Stimulated activated CD4-positive, alpha-beta T cell treated with anti-CD3 and anti-CD28 coated beads, Interleukin-4, amount 100 ng/mL, for 4 hours (primary cell): ENCODE results near the gene C19orf44.
"Not testable (repeated sequence)": the region's sequence is repeated elsewhere in the genome, so short reads cannot be mapped to it uniquely, and the experiment has no call there.

ENCODE experiments used
- DNase-seq, 2 experiments: peaks; one replicate each; pipeline ENCODE4 v3.0.0-alpha.2; 2020

Gene C19orf44

DNA sequence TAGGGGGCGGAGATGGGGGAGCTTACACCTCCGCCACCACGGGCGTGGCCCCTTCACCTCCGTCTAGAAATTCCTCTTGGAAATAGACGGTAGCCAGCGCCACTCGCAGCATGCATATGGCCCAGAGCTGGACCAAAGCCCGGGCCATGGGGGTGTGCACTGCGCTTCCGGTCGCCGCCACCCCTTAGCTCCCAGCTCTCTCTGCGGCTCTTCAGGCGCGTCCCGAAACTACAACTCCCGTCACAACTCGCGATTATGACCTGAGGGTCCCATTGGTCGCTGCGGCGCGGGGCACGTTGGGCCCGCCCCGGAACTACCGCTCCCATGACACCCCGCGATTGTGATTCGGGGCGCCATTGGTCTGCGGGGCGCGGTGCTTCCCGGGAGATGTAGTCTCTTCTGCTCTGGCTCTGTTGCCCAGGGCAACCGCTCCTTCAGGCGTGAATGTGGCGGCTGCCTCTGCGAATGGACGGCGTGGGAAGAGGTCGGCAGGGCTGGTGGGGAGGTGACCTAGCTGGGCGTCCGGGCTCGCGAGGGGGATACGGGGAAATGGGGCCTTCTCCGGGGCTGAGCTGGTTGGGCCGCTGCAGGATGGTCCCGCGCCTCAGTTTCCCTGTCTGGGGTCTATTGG lies at the start of gene C19orf44, which contains the start of gene CALR3:
C19orf44 (plus strand) TSS at position 413 of the 631 bp plus-strand sequence. CDS start 4,399 bp downstream, outside the sequence.
CALR3 (minus strand) TSS at position 186 of the 631 bp plus-strand sequence; CDS start at position 148, 38 bp downstream.
- peak; percentile 95 to 97 for DNase-seq

DNA sequence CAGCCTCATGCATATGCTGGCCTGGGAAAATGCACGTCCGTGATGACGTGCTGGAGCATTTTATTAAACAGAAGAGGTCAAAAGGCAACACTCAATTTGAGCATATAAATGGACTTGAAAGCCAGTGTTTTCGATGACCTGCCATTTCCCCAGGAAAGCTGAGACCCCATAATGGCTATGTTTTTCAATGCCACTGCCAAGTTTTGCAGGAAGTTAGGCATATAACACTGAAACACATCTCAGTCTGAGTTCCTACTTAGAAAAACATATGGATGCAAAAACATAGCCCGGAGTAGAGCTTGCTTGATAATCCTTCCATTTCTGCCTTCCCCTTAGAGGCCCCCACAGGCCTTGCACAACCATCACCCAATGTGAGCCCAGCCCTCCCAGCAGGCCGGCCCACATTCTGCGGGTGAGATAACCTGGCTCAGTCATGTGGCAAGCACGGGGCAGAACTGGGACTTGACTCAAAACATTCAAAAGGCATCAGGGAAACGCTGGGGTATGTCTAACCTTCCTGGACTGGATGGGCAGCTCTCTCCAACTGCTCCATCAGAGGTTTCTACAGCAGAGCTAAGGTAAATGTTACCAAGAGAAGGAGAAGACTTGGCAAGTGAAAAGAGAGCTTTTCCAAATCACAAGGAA lies 49.3 kb upstream of the C19orf44 start:
- no peak for DNase-seq

DNA sequence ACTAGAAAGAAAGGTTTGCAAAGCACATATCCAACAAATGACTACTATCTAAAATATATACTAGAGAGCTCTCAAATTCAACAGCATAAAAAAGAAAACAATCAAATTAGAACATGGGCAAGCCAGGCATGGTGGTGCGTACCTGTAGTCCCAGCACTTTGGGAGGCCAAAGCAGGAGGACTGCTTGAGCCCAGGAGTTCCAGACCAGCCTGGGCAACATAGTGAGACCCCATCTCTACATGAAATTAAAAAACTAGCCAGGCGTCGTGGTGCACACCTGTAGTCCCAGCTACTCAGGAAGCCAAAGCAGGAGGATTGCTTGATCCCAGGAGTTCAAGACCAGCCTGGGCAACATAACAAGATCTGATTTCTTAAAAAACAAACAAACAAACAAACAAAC lies 47.3 kb upstream of the C19orf44 start:
- DNase-seq, result not testable (repeated sequence)

DNA sequence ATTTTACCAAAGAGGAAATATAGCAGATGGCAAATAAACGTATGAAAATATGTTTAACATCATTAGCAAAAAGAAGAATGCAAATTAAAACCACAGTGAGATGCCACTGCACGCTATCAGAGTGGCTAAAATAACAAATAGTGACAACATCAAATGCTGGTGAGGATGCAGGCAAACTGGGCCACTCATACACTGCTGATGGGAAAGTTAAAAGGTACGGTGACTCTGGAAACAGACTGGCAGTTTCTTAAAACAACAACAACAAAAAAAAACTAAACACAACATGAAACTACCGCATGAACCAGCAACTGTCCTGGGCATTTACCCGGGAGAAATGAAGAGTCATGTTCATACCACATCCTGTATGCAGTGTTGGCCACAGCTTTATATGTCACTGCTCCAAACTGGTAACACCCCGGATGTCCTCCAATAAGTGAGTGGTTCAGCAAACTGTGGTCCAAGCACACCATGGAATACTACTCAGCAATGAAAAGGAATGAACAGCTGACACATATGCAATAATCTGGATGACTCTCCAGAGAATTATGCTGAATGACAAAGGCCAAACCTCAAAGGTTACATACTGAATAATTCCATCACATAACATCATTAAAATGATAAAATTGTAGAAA lies 46.7 kb upstream of the C19orf44 start:
- DNase-seq, result no peak

DNA sequence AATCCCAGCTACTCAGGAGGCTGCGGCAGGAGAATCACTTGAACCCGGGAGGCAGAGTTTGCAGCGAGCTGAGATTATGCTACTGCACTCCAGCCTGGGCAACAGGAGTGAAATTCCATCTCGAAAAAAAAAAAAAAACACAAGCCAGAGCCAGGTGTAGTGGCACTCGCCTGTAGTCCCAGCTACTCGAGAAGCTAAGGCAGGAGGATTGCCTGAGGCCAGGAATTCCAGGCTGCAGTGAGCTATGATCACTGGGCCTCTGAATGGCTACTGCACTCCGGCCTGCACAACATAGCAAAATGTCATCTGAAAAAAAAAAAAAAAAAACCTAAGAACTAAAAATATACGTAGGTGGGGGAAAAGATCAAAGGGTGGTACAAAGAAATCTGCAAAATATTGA lies 43.9 kb upstream of the C19orf44 start:
- no peak for DNase-seq

DNA sequence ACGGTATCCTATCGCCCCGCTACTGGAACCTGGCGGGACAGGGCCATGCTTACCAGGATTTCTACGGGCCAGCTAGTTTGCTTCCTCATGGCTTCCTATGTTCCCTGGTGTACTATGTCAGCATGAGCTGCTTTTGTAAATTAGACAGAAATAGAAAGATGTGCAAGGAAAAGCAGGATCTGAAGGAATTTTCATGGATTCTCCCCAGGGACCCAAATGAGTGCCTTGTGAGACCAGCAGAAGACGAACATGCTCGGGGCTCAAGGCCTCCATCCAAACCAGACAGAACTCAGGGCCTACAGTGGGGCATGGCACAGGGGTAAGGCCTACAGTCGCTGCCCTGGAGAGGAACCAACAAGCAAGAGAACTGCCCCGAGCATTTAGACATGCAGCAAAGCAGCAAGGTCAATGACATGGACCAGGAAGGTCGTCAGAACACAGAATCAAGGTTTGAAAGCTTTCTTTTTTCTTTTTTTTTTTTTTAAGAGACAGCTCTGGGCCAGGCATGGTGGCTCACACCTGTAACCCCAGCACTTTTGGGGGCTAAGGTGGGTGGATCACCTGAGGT lies 41.8 kb upstream of the C19orf44 start:
- no peak for DNase-seq

DNA sequence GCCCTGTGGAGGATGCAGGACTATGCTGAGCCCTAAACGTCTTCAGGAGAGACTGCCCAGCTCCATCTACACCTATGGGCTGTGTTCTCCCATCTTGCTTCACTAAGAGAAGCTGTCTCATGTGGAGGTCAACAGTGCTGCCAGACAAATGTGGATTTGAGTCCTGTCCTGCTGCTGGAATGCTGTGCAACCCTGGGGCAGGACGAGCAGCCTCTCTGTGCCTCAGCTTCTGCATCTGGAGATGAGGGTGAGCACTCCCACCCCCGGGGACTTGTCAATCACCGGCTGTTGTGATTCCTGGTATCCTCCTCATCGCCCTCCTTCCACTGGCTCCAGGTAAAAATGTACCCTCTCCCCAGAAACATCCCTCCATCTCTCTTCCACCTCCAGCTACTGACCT lies 40.7 kb upstream of the C19orf44 start:
- DNase-seq, result no peak

DNA sequence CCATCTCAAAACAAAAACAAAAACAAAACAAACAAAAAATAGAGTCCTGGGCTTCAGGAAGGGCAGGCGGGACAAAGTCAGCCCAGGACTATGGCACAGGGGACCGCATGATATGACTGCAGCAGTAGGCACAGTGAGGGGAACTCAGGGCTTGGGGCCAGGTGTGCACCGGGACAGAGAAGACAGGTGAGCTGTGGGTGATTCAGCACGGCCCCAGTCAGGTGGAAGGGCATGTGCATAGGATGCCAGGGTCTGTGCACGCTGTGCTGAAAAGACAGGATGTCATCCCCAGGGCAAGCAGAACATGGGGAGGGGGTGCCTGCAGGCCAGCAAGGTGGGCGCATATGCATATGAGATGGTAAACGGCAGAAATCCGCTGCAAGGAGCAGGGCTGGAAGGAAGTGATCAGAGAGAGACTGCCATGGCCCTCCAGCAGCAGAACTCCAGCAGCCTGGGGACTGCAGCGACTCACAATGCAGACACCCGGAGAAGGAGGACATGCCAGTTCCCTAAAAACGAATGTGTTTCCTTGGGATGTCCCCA lies 39.5 kb upstream of the C19orf44 start:
- DNase-seq, result no peak

DNA sequence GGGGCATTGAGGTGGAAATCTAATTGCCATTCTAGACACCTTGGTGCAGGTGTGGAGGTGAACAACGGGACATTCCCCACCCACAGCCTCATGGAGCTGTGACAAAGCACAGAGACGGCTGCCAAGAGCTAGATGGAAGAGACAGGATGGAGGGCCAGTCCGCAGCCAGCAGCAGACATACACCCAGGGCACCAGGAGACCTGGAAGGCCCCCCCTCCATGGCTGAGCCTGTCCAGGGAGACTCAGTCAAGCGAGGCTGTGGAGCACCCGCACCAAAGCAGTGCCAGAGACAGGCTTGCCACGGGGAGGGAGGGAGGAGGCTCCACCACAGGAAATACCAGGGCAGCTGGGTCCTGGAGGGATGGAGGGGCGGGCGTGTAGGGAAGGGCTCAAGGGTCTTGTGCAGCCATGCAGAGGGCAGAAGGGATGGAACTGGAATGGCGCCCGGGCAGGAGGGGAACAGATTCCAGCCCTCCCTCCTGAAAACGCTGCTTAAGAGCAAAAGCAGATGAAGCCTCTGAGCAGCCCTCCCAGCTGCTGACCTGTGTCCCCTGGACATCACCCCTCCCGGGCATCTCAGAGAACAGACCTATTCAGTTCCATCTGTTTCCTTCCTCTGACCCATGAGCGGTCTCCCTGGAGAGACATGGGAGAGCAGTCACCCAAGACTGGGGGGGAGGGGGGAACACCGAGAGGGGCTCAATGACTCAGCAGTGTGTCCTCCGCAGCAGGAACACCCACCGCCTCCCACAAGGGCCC lies 38.8 kb upstream of the C19orf44 start:
- peak in 1 of 2 experiments; percentile 36 for DNase-seq

DNA sequence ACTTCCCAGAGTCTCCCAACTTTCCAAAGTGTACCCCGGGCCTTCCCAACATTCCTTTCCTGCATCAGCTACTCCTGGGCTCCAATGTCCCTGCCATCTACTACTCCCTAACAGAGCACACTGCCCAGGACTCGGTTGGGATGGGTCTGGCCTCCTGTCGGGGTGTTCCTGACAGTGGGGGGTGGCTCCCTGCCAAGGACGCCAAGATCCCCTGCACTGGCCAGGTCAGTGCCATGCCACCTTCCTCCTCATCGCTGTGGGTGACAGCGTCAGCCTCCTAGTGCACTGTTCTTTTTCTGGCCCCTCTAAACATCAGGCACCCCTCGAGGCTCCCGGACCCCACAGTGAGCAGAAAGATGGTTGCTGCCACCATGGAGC lies 38.3 kb upstream of the C19orf44 start:
- no peak for DNase-seq

DNA sequence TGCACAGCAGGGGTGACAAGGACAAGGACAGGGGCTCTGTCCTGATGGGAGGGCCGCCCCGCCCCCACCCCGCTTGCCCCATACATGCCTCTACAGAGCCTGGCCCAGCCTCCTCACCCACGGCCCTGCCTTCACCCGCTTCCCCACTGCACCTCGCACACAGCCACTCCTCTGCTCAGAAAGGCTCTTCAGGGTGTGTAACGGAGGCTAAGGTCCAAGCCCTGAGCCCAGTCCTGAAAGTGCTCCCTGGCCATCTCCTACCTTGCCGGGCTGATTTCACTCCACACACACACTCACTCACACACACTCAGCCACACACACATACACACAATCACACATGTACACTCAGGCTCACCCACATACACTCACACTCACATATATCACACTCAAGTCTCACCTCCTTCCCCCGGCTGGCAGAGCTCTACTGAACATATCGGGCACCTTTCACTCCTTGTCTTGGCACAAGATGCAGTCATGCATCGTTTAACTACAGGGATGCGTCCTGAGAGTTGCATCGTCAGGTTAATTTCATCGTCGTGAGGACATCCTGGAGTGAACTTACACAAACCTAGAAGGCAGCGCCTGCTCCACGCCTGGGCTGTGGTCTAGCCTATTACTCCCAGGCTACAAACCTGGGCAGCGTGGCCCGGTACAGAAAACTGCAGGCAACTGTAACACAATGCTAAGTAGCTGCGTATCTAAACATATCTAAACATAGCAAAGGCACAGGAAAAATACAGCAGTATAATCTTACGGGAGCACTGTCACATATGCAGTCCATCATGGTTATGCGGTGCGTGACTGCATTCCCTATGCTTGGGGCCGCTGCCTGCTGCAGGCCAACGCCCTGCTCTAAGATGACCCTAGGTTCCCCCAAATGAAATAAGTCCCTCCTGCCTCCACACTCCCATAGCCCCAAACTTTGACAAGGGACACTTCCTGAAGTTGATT lies 37.5 kb upstream of the C19orf44 start:
- DNase-seq, result no peak

DNA sequence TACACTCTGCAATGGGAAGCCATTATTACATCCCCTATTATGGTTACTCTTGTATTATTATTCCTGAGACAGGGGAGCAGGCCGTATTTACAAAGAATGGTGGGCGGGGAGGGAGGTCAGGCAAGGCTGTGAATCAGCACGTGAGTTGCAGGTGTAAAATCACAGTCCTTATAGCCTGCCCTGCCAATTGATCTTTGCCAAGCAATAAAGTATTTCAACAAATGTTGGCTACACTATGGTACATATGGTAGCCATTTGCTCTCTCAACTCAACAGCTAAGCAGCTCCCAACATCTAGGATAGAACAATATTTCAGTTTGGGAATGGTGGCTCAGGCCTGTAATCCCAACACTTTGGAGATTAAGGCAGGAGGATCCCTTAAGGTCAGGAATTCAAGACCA lies 36.5 kb upstream of the C19orf44 start:
- no peak for DNase-seq

DNA sequence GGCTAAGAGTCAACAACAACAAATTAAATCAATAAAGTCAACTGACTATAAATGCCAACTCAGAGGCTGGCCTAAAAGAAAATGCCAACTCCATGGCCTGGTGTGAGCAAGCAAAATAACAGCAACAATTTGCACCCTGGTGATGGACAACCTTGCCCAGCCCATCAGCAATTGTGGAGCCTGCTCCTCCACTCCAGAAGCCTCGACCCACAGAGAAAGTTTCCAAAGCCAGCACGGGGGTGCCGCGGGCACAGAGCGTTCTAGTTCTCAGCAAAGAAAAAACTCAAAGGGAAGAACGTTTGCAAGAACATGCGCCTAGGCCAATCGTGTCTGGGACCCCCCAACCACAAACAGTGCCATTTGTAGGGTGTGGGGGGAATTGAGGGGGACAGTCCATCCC lies 35.7 kb upstream of the C19orf44 start:
- DNase-seq, result no peak

DNA sequence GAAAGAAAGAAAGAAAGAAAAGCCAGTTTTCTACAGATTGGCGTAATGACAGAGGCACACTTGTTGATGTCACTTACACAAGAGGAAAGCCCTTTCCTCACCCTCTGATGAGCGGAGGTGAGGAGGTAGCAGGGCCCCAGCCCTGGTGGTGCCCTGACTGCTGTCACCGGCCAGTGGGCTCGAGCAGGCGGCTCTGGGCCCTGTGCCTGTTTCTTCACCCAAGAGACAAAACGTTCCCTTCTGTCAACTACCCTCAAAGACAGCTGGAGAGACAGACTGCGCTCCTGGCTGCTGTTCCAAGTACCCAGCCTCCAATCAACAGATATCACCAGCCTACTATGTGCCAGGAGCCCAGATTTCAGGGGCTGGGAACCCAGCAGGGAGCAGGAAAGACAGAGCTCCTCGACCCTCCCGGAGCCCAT lies 34.6 kb upstream of the C19orf44 start:
- DNase-seq, result no peak

DNA sequence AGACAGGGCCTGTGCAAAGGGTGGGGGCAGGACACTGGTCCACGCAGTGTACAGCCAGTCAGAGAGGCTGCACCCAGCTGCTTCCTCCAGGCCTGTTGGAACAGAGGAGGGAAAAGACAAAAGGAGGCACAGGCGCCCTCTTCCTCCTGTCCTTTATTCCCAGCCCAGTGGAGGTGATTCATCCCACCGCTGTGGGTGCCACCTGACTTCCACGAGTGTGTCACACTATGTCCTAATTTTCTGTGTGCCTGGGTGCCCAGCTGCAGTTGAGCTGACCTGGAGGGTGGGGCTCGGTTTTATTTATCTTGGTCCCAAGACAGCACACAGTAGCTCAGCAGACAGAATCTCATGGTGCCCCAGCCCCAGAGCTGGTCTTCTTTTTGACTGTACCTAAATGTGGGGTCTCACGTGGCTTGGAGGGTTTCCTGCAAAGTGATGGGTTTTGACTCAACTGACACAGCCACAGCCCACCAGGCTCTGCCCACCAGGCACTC lies 33.4 kb upstream of the C19orf44 start:
- no peak for DNase-seq

DNA sequence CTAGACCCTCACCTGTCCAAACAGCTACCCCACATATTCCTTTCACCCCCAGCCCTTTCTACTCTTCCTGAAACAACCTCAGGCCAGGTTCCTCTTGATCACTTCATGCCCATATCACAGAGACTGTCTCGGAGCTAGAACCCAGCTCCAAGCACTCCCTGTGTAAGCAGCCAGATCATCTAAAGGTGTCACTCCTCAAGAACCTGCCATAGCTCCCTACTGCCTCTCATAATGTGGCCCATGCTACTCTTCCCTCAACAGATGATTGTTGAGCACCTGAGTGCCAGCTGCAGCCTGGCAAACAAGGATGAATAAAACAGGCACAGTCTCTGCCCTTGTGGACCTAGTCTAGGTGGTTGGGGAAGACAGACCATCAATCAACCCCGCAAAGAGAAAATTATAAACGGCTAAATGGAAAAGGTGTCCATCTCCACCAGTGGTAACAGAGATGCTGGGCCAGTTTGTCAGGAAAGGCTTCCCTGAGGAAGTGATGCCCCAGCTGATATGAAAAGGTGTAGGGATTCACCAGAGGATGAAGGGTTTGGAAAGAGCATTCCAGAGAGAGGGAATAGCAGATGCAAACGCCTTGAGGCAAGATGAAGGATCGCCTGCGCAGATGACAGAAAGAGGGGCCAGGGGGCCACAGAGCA lies 32.7 kb upstream of the C19orf44 start:
- no peak for DNase-seq

DNA sequence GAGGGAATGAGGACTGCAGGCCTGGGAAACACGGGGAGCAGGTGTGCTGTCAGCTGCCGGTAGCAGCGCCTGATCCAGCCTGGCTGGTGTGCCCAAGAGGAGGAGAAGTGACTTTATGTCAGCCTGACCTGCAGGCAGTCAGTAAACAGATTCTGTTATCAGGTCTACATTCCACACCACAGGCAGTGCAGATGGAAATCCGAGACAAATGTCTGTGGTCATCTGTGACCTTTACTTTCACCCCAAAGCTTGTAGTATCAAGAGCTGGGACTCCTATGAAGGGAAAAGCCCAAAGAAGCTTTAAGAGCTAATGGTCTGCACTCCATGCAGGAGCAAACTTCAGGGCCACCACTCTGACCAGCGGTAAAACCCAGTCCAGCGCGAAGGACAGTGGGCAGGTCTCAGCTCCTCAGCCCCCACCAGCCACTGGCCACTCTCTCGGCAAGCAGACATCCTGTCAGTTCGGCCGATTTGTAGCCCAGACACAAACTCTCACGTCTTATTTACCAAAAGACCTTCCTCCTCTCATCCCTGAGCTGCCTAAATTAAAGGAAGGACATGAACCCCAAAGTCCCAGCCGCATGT lies 32.1 kb upstream of the C19orf44 start:
- no peak for DNase-seq

DNA sequence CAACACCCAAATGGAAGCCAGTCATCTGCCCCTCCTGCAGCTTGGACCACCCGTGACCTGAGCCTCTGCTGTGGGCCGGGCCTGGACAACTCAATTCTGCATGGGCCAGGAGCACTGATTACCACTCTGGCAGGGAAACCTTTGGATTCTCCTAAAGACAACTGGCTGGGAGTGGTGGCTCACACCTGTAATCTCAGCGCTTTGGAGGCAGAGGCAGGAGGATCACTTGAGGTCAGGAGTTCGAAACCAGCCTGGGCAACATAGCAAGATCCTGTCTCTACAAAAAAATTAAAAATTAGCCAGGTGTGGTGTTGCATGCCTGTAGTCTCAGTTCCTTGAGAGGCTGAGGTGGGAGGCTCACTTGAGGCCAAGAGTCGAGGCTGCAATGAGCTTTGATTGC lies 31.0 kb upstream of the C19orf44 start:
- no peak for DNase-seq

DNA sequence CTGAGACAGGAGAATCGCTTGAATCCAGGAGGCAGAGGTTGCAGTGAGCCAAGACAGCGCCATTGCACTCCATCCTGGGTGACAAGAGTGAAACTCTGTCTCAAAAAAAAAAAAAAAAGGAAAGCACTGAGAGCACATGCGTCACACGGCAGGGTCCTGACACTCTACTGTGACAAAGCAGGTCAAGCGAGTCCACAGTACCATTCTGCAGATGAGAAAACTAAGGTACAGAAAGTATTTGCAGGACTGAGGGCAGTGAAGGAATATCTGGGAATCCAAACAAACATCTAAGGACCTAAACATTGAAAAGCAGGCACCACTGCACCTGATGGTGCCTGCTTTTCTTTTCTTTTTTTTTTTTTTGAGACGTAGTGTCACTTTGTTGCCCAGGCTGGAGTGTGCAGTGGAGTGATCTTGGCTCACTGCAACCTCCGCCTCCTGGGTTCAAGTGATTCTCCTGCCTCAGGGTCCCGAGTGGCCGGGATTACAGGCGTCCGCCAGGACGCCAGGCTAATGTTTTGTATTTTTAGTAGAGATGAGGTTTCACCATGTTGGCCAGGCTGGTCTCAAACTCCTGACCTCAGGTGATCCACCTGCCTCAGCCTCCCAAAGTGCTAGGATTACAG lies 29.3 kb upstream of the C19orf44 start:
- not testable (repeated sequence) for DNase-seq

DNA sequence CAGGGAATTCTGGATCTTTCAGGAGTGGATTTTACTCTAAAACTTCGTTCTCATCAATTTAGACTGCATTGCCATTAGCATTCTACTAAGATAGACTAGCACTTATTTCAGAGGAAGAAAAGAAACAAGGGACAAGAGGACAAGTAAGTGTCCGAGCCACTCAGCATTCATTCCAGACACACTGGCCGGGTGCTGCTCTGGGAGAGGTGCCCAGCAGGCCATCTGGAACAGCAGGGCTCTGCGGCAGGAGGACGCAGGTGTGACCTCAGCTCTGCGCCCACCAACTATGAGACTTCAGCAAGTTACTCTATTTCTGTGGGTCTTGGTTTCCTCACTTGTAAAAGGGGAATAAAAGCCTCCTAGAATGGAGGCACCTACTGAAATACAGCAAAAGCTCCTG lies 28.6 kb upstream of the C19orf44 start:
- no peak for DNase-seq
